Renal pelvis (tissue), 3 donors: Measurements from ENCODE around the gene AKAP7. TPM values are rescaled to one million over a fixed set of nuclear protein-coding genes. Genes with fewer than 3 reads are reported as not detected.

Source experiments
- polyA plus RNA-seq, 3 donors: library from polyadenylated mRNA; unstranded; fragments of 120-200 nt; gene quantifications; one replicate each; pipeline ENCODE4 v1.2.1, GENCODE V29; 2013; ENCODE audit not compliant: insufficient read length in 3 of 3

The AKAP7 gene
- polyA plus RNA-seq, 3 donors = 11.8 to 13.7 (median 12.1) TPM

Other genes starting within 250 kb of the AKAP7 start
- 100 to 1,000 TPM; 130 to 154 (median 144) TPM for gene EPB41L2, start 72.2 kb upstream of the AKAP7 start, polyA plus RNA-seq